Keratinocyte (primary cell): ENCODE results near the gene DTNBP1. TPM values are rescaled to one million over a fixed set of nuclear protein-coding genes. Genes with fewer than 3 reads are reported as not detected.

Experiments
- DNase-seq: peaks from one replicate; pipeline ENCODE4 v3.0.0-alpha.2; 2011; ENCODE audit warnings: low read depth, missing footprints, low spot score
- FAIRE-seq: peaks from 2 replicates; lab custom pipeline; 2011; peaks lifted over from hg19 to GRCh38; lab: Jason Lieb, UNC
- H2AFZ ChIP-seq: 2 replicates; pipeline ENCODE4 v1.6.0; 2012; ENCODE audit warnings: low read length, control low read depth, inconsistent platforms; ENCODE audit not compliant: control insufficient read depth
- H3K27ac ChIP-seq: 2 replicates; pipeline ENCODE4 v1.5.1; 2011; ENCODE audit warnings: low read length; ENCODE audit not compliant: control insufficient read depth, insufficient read depth
- H3K27me3 ChIP-seq: 3 replicates; pipeline ENCODE4 v1.6.0; 2011; ENCODE audit warnings: low read length; ENCODE audit not compliant: control insufficient read depth, insufficient read depth; ENCODE audit errors: extremely low read depth
- H3K36me3 ChIP-seq, 2 experiments: 2 replicates in 1 of 2; 3 replicates in 1 of 2; pipeline ENCODE4 v1.5.1; 2011; ENCODE audit warnings: low read length in 2 of 2, mild to moderate bottlenecking in 1 of 2; ENCODE audit not compliant: control insufficient read depth in 2 of 2, insufficient read depth in 2 of 2; ENCODE audit errors: extremely low read depth in 1 of 2
- H3K4me1 ChIP-seq: 3 replicates; pipeline ENCODE4 v1.5.1; 2011; ENCODE audit warnings: low read length; ENCODE audit not compliant: control insufficient read depth, insufficient read depth; ENCODE audit errors: extremely low read depth
- H3K4me2 ChIP-seq: 3 replicates; pipeline ENCODE4 v1.6.0; 2011; ENCODE audit warnings: low read depth, low read length; ENCODE audit not compliant: control insufficient read depth, insufficient read depth; ENCODE audit errors: extremely low read depth
- H3K4me3 ChIP-seq, 3 experiments: fragments of 200-600 bp in 1 of 3; sonication (generic) in 1 of 3; 2 replicates in 2 of 3; 3 replicates in 1 of 3; pipeline ENCODE4 v1.5.1; 2011 to 2016; ENCODE audit warnings: low read length in 3 of 3, mild to moderate bottlenecking in 3 of 3, control low read depth in 2 of 3, inconsistent platforms in 1 of 3, low read depth in 1 of 3, mixed read lengths in 1 of 3, mixed run types in 1 of 3, moderate library complexity in 1 of 3; ENCODE audit not compliant: control insufficient read depth in 2 of 3, insufficient read depth in 2 of 3; ENCODE audit errors: extremely low read depth in 1 of 3
- H3K79me2 ChIP-seq: 2 replicates; pipeline ENCODE4 v1.6.0; 2012; ENCODE audit warnings: low read length; ENCODE audit not compliant: control insufficient read depth, insufficient read depth
- H3K9ac ChIP-seq: 3 replicates; pipeline ENCODE4 v1.6.0; 2011; ENCODE audit warnings: low read length; ENCODE audit not compliant: control insufficient read depth, insufficient read depth; ENCODE audit errors: extremely low read depth
- H3K9me1 ChIP-seq: 3 replicates; pipeline ENCODE4 v1.6.0; 2011; ENCODE audit warnings: low read length; ENCODE audit not compliant: control insufficient read depth, insufficient read depth; ENCODE audit errors: extremely low read depth
- H3K9me3 ChIP-seq: 2 replicates; pipeline ENCODE4 v1.5.1; 2012; ENCODE audit warnings: low read depth, low read length; ENCODE audit not compliant: control insufficient read depth
- H4K20me1 ChIP-seq: 3 replicates; pipeline ENCODE4 v1.6.0; 2011; ENCODE audit warnings: low read length; ENCODE audit not compliant: control insufficient read depth, insufficient read depth; ENCODE audit errors: extremely low read depth
- CTCF ChIP-seq, 3 experiments: IDR thresholded peaks in 1 of 3; conservative IDR thresholded peaks in 1 of 3; optimal IDR thresholded peaks in 1 of 3; 2 replicates in 2 of 3; 3 replicates in 1 of 3; pipeline versions ENCODE3 to v1.5.1; 2011; ENCODE audit warnings: low read length in 3 of 3, mild to moderate bottlenecking in 3 of 3, moderate library complexity in 2 of 3, control low read depth in 1 of 3, inconsistent platforms in 1 of 3; ENCODE audit not compliant: insufficient read depth in 2 of 3; ENCODE audit errors: extremely low read depth in 1 of 3
- EZH2 ChIP-seq: IDR thresholded peaks from one replicate; pipeline ENCODE4 v1.6.1; 2012; ENCODE audit warnings: inconsistent platforms, mild to moderate bottlenecking, low read length, moderate library complexity
- dilution Hi-C: fragments of 300-500 bp; cut with MboI; formaldehyde crosslinking; loops from one replicate; pipeline ENCODE4 v1.7.0; 2020; ENCODE audit warnings: low sequenced_read_pairs; ENCODE audit not compliant: extremely low pct_ligation_motif_present
- polyA plus RNA-seq, 5 experiments: library from polyadenylated mRNA; depleted of rRNA in 3 of 5; stranded (reverse) in 3 of 5; stranded (forward) in 1 of 5; unstranded in 1 of 5; fragments of >200 nt; gene quantifications; 1 replicate in 1 of 5; 2 replicates in 3 of 5; 3 replicates in 1 of 5; pipeline versions ENCODE4 v1.2.1 to v1.2.3, GENCODE V29; 2011 to 2012; ENCODE audit warnings: missing spikeins in 2 of 5, low read depth in 1 of 5, low replicate concordance in 1 of 5

DTNBP1 gene
- polyA plus RNA-seq, 1 donor (not counting 4 experiments of a cell fraction or from before 2014, with no cell fraction given): 11.5 TPM

- no peaks in the 10 kb centered on the region for H3K9me3 ChIP-seq
- no peaks in the 10 kb centered on the region for H3K27me3 ChIP-seq
- H3K27ac ChIP-seq: no peak overlapping the region
- TF ChIP-seq CTCF (optimal IDR thresholded peaks at IDR 0.05 in 1 of 3, IDR thresholded peaks at IDR 0.05 in 1 of 3, conservative IDR thresholded peaks at IDR 0.05 in 1 of 3; ENCODE audit: extremely low read depth in 1 of 3, insufficient read depth in 2 of 3, low read length in 3 of 3) (no peak), EZH2 (no peak)
- dilution Hi-C loops: no loop called here
- H3K4me2 ChIP-seq: no peak overlapping the region
- DNase-seq (no peak), FAIRE-seq (peak; percentile 23)
- H3K79me2 ChIP-seq: no peaks in the 10 kb centered on the region
- H3K36me3 ChIP-seq: peaks cover 4 to 6% of the 10 kb centered on the region in 2 experiments
- no peaks in the 10 kb centered on the region for H3K9me1 ChIP-seq
- no peak overlapping the region for H3K9ac ChIP-seq
- H3K4me3 ChIP-seq: no peak overlapping the region
- no peaks in the 10 kb centered on the region for H4K20me1 ChIP-seq
- H2AFZ ChIP-seq: no peak overlapping the region
- no peaks in the 10 kb centered on the region for H3K4me1 ChIP-seq
Measured at GRCh38 chr6:15527838-15528617, 134.8 kb downstream of the DTNBP1 start.

GRCh38 chr6:15526212-15526701 lies 136.6 kb downstream of the DTNBP1 start:
- Histone ChIP-seq H3K9me1 (no peaks in the 10 kb centered on the region), H3K27me3 (no peaks in the 10 kb centered on the region), H3K4me2 (no peak overlapping the region), H3K27ac (no peak overlapping the region), H3K79me2 (no peaks in the 10 kb centered on the region), H3K4me3 (no peak overlapping the region), H3K36me3 (peaks cover 14% of the 10 kb centered on the region in 2 experiments), H4K20me1 (no peaks in the 10 kb centered on the region), H3K9ac (no peak overlapping the region), H3K4me1 (no peaks in the 10 kb centered on the region), H2AFZ (no peak overlapping the region), H3K9me3 (no peaks in the 10 kb centered on the region)
- dilution Hi-C loops: no loop called here
- DNase-seq (no peak), FAIRE-seq (no peak)
- TF ChIP-seq CTCF (optimal IDR thresholded peaks at IDR 0.05 in 1 of 3, IDR thresholded peaks at IDR 0.05 in 1 of 3, conservative IDR thresholded peaks at IDR 0.05 in 1 of 3; ENCODE audit: extremely low read depth in 1 of 3, insufficient read depth in 2 of 3, low read length in 3 of 3) (no peak), EZH2 (no peak)
